GM23338 (cell line): ENCODE data around the gene FAM171A1.

ENCODE experiments used
- CREB1 ChIP-seq: fragments of 250-450 bp; sonication (Bioruptor Pico); IDR thresholded peaks from 2 replicates; pipeline ENCODE4 v1.5.0; 2020; ENCODE audit warnings: low read depth, mild to moderate bottlenecking, moderate library complexity
- CTCF ChIP-seq, 2 experiments: fragments of 200-600 bp in 1 of 2; sonication (generic) in 1 of 2; conservative IDR thresholded peaks; 2 replicates each; pipeline versions ENCODE4 v1.5.1 to v1.6.1; 2016 to 2017; ENCODE audit warnings: antibody characterized with exemption in 2 of 2, low read depth in 2 of 2, mild to moderate bottlenecking in 2 of 2, moderate library complexity in 1 of 2
- EZH2 ChIP-seq: fragments of 200-600 bp; sonication (generic); IDR thresholded peaks from one replicate; pipeline ENCODE4 v1.8.0; 2017; ENCODE audit warnings: antibody characterized with exemption, mild to moderate bottlenecking, low read depth; ENCODE audit not compliant: unreplicated experiment
- EZH2phosphoT487 ChIP-seq: fragments of 200-600 bp; sonication (generic); IDR thresholded peaks from one replicate; pipeline ENCODE4 v1.8.1; 2018; ENCODE audit warnings: antibody characterized with exemption; ENCODE audit not compliant: unreplicated experiment
- JUNB ChIP-seq: IDR thresholded peaks from one replicate; pipeline ENCODE4 v1.6.1; 2016; ENCODE audit warnings: antibody characterized with exemption; ENCODE audit not compliant: unreplicated experiment
- NANOG ChIP-seq: IDR thresholded peaks from 2 replicates; pipeline ENCODE4 v1.6.1; 2016; ENCODE audit warnings: antibody characterized with exemption, borderline replicate concordance
- POLR2AphosphoS5 ChIP-seq: IDR thresholded peaks from 2 replicates; pipeline ENCODE4 v1.6.1; 2016; ENCODE audit warnings: antibody characterized with exemption, low read depth
- REST ChIP-seq: IDR thresholded peaks from one replicate; pipeline ENCODE4 v1.6.1; 2018; ENCODE audit warnings: antibody characterized with exemption; ENCODE audit not compliant: unreplicated experiment
- ZNF114 ChIP-seq: fragments of 250-450 bp; sonication (Bioruptor Pico); IDR thresholded peaks from 2 replicates; pipeline ENCODE4 v1.5.0; 2020; ENCODE audit warnings: mild to moderate bottlenecking, moderate library complexity
- ZNF331 ChIP-seq: fragments of 250-450 bp; sonication (Bioruptor Pico); IDR thresholded peaks from 2 replicates; pipeline ENCODE4 v1.5.0; 2020; ENCODE audit warnings: low read depth, mild to moderate bottlenecking, moderate library complexity
- ZNF462 ChIP-seq: fragments of 250-450 bp; sonication (Bioruptor Pico); IDR thresholded peaks from 2 replicates; pipeline ENCODE4 v1.5.0; 2020; ENCODE audit warnings: mild to moderate bottlenecking, moderate library complexity

- no peak for TF ChIP-seq CTCF (conservative IDR thresholded peaks at IDR 0.05; ENCODE audit: low read depth in 2 of 2)
- TF ChIP-seq EZH2phosphoT487 = no peak
- no peak for TF ChIP-seq EZH2
- TF ChIP-seq NANOG = no peak
- no peak for TF ChIP-seq CREB1
- no peak for TF ChIP-seq POLR2AphosphoS5
- TF ChIP-seq REST = no peak
- no peak for TF ChIP-seq ZNF331 (CRISPR knock-in tag)
- TF ChIP-seq ZNF462 (CRISPR knock-in tag) = no peak
- TF ChIP-seq ZNF114 (CRISPR knock-in tag) = no peak
- no peak for TF ChIP-seq JUNB
These were observed 112.8 kb downstream of the FAM171A1 start for GRCh38 chr10:15258255-15258654.
